Ishikawa (cell line): ENCODE results near the gene SFR1.

Experiments used
- CREB1 ChIP-seq: IDR thresholded peaks from 2 replicates; pipeline ENCODE4 v1.6.1; 2012; ENCODE audit warnings: low read depth
- EGR1 ChIP-seq: IDR thresholded peaks from 2 replicates; pipeline ENCODE4 v1.6.1; 2012
- EP300 ChIP-seq: IDR thresholded peaks from 2 replicates; pipeline ENCODE4 v1.6.1; 2012; ENCODE audit warnings: borderline replicate concordance
- FOXM1 ChIP-seq: IDR thresholded peaks from 2 replicates; pipeline ENCODE4 v1.6.1; 2012; ENCODE audit warnings: low read depth, borderline replicate concordance
- NFIC ChIP-seq: IDR thresholded peaks from 2 replicates; pipeline ENCODE4 v1.6.1; 2012
- RAD21 ChIP-seq: IDR thresholded peaks from 2 replicates; pipeline ENCODE4 v1.6.1; 2012; ENCODE audit warnings: low read depth
- TAF1 ChIP-seq: IDR thresholded peaks from 2 replicates; pipeline ENCODE4 v1.6.1; 2012; ENCODE audit warnings: low read depth, mild to moderate bottlenecking
- TCF12 ChIP-seq: IDR thresholded peaks from 2 replicates; pipeline ENCODE4 v1.6.1; 2012; ENCODE audit warnings: low read depth
- TEAD4 ChIP-seq: IDR thresholded peaks from 2 replicates; pipeline ENCODE4 v1.6.1; 2012
- YY1 ChIP-seq: IDR thresholded peaks from 2 replicates; pipeline ENCODE4 v1.6.1; 2012; ENCODE audit warnings: low read depth
- TF ChIP-seq, protein P1 (sequence below): IDR thresholded peaks from 2 replicates; pipeline ENCODE4 v1.6.1; 2012
- TF ChIP-seq, protein P2 (sequence below): IDR thresholded peaks from 2 replicates; pipeline ENCODE4 v1.6.1; 2012; ENCODE audit warnings: low read depth, mild to moderate bottlenecking
- TF ChIP-seq, protein P3 (sequence below): IDR thresholded peaks from 2 replicates; pipeline ENCODE4 v1.6.1; 2012

DNA sequence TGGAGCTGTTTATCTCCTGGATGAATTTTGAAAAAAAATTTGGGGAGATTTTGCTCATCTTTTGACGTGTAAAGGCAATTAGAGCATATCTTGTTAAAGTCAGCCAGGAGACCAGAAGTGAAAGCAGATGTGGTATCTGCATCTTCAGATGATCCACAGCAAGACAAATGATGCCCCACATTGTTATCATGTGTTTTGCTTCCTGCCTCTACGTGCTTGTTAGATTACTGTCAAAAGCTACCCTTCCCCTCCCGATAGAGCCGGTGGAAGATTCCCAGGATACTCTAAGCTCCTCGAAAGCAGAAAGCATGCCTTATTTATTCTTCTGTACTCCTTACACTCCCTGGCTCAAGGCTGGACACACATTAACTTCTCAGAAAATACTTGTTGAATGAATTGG, 49.2 kb upstream of the SFR1 start:
- TF ChIP-seq EGR1 (no peak), EP300 (no peak), FOXM1 (no peak), YY1 (no peak), TEAD4 (no peak), RAD21 (no peak), NFIC (no peak), TCF12 (no peak), CREB1 (no peak), TAF1 (no peak)
- TF ChIP-seq, protein P1, sequence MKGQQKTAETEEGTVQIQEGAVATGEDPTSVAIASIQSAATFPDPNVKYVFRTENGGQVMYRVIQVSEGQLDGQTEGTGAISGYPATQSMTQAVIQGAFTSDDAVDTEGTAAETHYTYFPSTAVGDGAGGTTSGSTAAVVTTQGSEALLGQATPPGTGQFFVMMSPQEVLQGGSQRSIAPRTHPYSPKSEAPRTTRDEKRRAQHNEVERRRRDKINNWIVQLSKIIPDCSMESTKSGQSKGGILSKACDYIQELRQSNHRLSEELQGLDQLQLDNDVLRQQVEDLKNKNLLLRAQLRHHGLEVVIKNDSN, result no peak
- TF ChIP-seq, protein P2, sequence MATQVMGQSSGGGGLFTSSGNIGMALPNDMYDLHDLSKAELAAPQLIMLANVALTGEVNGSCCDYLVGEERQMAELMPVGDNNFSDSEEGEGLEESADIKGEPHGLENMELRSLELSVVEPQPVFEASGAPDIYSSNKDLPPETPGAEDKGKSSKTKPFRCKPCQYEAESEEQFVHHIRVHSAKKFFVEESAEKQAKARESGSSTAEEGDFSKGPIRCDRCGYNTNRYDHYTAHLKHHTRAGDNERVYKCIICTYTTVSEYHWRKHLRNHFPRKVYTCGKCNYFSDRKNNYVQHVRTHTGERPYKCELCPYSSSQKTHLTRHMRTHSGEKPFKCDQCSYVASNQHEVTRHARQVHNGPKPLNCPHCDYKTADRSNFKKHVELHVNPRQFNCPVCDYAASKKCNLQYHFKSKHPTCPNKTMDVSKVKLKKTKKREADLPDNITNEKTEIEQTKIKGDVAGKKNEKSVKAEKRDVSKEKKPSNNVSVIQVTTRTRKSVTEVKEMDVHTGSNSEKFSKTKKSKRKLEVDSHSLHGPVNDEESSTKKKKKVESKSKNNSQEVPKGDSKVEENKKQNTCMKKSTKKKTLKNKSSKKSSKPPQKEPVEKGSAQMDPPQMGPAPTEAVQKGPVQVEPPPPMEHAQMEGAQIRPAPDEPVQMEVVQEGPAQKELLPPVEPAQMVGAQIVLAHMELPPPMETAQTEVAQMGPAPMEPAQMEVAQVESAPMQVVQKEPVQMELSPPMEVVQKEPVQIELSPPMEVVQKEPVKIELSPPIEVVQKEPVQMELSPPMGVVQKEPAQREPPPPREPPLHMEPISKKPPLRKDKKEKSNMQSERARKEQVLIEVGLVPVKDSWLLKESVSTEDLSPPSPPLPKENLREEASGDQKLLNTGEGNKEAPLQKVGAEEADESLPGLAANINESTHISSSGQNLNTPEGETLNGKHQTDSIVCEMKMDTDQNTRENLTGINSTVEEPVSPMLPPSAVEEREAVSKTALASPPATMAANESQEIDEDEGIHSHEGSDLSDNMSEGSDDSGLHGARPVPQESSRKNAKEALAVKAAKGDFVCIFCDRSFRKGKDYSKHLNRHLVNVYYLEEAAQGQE, result no peak
- TF ChIP-seq, protein P3, sequence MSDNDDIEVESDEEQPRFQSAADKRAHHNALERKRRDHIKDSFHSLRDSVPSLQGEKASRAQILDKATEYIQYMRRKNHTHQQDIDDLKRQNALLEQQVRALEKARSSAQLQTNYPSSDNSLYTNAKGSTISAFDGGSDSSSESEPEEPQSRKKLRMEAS, result no peak
